Fibroblast of pulmonary artery (primary cell): ENCODE measurements around the gene DGKD.

Source experiments
- DNase-seq: peaks from one replicate; pipeline ENCODE4 v3.0.0-alpha.2; 2010; ENCODE audit warnings: low read depth
- H3K4me3 ChIP-seq: replicated peaks from 2 replicates; pipeline ENCODE4 v1.5.1; 2011; ENCODE audit warnings: low read depth, mild to moderate bottlenecking, control low read depth, low read length, moderate library complexity
- CTCF ChIP-seq: IDR thresholded peaks from 2 replicates; pipeline ENCODE4 v1.5.1; 2011; ENCODE audit warnings: mild to moderate bottlenecking, control low read depth, low read length, inconsistent platforms; ENCODE audit errors: missing control alignments

The DGKD gene

DNA sequence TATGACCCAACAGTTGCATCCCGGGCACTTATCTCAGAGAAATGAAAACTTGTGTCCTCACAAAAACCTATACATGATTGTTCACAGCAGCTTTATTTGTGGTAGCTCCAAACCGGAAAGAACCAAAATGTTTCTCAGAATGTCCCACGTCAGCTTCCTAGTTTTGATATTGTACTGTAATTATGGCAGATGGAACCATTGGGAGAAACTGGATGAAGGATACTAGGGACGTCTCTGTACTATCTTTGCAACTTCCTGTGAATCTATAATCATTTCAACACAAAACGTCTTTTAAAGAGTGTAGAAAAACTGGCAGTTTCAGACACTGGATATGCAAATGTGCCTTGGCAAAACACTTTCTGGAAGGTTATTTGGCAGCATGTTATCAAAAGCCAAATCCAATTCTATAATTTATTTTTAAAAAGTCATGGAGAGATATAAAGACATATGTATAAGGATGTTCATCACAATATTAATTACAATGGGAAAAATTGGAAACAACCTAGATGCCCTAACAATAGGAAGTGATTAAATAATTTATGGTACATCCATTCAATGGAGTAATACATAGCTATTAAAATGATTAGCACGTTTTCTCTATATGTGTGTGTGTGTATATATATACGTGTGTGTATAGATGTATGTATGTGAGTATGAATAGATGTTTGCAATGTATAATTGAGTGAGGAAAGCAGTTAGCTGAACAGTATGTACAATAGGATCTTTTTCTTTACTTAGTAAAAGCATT lies 36.9 kb upstream of the DGKD start:
- DNase-seq, result peak; percentile 13
- TF ChIP-seq CTCF, result no peak
- no peak overlapping the region for H3K4me3 ChIP-seq

DNA sequence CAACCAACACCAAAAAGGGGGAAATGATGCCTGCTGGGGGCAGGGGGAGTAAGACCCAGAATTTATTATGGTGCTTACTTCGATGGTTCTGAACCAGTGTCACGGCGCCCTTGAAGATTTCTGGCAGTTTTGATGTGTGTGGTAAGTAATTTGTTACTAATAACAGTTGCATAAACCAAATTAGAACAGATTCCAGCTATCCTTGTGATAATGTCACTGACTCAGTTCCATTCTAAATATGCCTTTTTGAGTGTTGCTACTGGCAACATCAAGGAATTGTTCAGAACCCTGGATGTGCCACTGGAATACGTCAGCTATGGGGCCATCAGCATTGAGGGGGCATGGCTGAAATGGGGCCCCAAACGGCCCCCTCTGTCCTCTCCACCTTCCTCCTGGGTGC lies 35.0 kb upstream of the DGKD start:
- no peak overlapping the region for H3K4me3 ChIP-seq

GRCh38 chr2:233320470-233320869 lies 33.8 kb upstream of the DGKD start:
- no peak for TF ChIP-seq CTCF
- no peak overlapping the region for H3K4me3 ChIP-seq
- DNase-seq, result no peak

More for the DNA sequence above, 35.0 kb upstream of the DGKD start:
- no peak for DNase-seq
- TF ChIP-seq CTCF, result no peak

DNA sequence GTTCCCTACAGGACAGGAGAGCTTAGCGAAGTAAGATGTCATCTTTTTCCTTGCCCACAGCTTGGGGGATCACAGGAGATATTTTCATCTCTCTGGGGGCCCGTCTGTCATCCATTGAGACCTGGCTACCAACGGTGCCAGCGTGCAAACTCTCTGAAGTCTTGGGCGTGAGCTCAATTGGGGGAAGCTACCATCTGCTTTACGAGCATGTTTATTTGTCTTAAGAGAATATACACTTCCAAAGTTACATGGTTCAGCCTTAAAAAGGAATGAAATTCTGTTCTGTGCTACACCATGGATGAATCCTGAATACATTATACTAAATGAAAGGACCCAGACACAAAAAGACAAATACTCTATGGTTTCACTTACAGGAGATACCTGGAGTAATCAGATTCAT lies 33.1 kb upstream of the DGKD start:
- no peak for TF ChIP-seq CTCF
- no peak overlapping the region for H3K4me3 ChIP-seq
- no peak for DNase-seq

GRCh38 chr2:233323851-233324250 lies 30.4 kb upstream of the DGKD start:
- no peak for TF ChIP-seq CTCF
- H3K4me3 ChIP-seq, result no peak overlapping the region
- no peak for DNase-seq

DNA sequence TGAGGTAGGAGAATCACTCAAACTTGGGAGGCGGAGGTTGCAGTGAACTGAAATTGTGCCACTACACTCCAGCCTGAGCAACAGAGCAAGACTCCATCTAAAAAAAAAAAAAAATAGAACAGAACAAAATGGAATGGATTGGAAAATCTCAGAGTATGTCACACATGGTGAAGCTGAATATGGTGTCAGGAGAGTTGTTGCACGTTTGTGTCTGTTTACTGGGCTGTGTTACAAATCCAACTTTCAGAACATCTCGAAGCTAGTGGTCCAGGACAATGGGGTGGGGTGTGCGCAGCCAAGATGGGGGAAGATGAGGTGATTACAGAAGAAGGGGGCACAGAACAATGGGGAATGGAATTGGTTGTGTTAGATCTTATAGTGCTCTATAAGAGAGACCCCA lies 29.0 kb upstream of the DGKD start:
- H3K4me3 ChIP-seq, result no peak overlapping the region
- no peak for TF ChIP-seq CTCF
- DNase-seq, result no peak

- no peak for TF ChIP-seq CTCF
- no peak overlapping the region for H3K4me3 ChIP-seq
- DNase-seq, result no peak
These were observed 28.5 kb upstream of the DGKD start for GRCh38 chr2:233325814-233326213.
